ENCODE results near the gene KRTAP10-10. TPM values are rescaled to one million over a fixed set of nuclear protein-coding genes. Genes with fewer than 3 reads are reported as not detected.

KRTAP10-10 gene
- total RNA-seq, 1 donor from 2014 or later, result not detected

- DNase-seq (ENCODE audit: low read depth), result no peak
- FAIRE-seq, result no peak
- TF ChIP-seq, protein P1, sequence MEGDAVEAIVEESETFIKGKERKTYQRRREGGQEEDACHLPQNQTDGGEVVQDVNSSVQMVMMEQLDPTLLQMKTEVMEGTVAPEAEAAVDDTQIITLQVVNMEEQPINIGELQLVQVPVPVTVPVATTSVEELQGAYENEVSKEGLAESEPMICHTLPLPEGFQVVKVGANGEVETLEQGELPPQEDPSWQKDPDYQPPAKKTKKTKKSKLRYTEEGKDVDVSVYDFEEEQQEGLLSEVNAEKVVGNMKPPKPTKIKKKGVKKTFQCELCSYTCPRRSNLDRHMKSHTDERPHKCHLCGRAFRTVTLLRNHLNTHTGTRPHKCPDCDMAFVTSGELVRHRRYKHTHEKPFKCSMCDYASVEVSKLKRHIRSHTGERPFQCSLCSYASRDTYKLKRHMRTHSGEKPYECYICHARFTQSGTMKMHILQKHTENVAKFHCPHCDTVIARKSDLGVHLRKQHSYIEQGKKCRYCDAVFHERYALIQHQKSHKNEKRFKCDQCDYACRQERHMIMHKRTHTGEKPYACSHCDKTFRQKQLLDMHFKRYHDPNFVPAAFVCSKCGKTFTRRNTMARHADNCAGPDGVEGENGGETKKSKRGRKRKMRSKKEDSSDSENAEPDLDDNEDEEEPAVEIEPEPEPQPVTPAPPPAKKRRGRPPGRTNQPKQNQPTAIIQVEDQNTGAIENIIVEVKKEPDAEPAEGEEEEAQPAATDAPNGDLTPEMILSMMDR (IDR thresholded peaks at IDR 0.05; ENCODE audit: insufficient read depth, low read length, severe bottlenecking), result no peak
- H3K27me3 ChIP-seq (ENCODE audit: control insufficient read depth, insufficient read depth, low read length), result no peaks in the 10 kb centered on the region
- no peaks in the 10 kb centered on the region for H3K36me3 ChIP-seq (ENCODE audit: control insufficient read depth, insufficient read depth, low read length)
- H3K4me3 ChIP-seq (ENCODE audit: low read depth, low read length), result no peak overlapping the region
Observed at GRCh38 chr21:44614961-44615391, 22.2 kb upstream of the KRTAP10-10 start.

GRCh38 chr21:44615466-44615865 lies 21.7 kb upstream of the KRTAP10-10 start:
- TF ChIP-seq, protein P1 (IDR thresholded peaks at IDR 0.05; ENCODE audit: insufficient read depth, low read length, severe bottlenecking), result no peak
- no peak for DNase-seq (ENCODE audit: low read depth)
- Histone ChIP-seq H3K4me3 (ENCODE audit: low read depth, low read length) (no peak overlapping the region), H3K36me3 (ENCODE audit: control insufficient read depth, insufficient read depth, low read length) (no peaks in the 10 kb centered on the region), H3K27me3 (ENCODE audit: control insufficient read depth, insufficient read depth, low read length) (no peaks in the 10 kb centered on the region)
- FAIRE-seq, result no peak

DNA sequence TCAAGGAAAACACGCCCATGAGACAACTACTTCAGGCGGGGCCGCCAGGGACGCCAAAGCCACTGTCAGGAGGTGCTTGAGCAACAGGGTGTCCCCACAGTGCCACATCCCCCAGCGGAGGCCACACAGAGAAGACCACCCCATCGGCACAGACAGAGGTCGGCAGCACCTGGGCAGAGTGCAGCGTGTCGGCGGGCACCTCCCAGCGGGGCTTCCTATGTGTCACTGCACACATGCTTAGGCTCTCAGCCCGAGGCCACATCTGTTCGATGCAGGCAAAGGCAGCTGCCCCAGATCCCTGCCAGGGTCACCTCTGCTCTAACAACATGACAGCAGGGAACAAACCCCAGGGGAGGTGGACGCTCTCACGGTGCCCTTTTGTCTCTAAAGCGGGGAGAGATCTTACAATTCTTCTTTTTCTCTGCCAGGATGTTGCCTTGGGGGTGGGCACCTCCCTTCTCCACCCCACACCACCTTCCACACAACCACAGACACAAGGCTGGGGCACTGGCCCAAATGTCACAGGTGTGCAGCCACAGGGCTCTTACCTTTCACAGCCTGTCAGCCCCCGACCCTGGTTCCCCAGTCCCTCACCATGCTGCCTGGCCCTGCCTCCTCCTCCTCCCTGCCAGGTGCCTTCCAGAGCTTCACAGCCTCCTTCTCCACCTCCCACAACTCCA lies 21.1 kb upstream of the KRTAP10-10 start:
- FAIRE-seq, result no peak
- no peak overlapping the region for H3K4me3 ChIP-seq (ENCODE audit: low read depth, low read length)
- no peak for DNase-seq (ENCODE audit: low read depth)
- no peaks in the 10 kb centered on the region for H3K27me3 ChIP-seq (ENCODE audit: control insufficient read depth, insufficient read depth, low read length)
- H3K36me3 ChIP-seq (ENCODE audit: control insufficient read depth, insufficient read depth, low read length), result no peaks in the 10 kb centered on the region
- TF ChIP-seq, protein P1 (IDR thresholded peaks at IDR 0.05; ENCODE audit: insufficient read depth, low read length, severe bottlenecking), result no peak

DNA sequence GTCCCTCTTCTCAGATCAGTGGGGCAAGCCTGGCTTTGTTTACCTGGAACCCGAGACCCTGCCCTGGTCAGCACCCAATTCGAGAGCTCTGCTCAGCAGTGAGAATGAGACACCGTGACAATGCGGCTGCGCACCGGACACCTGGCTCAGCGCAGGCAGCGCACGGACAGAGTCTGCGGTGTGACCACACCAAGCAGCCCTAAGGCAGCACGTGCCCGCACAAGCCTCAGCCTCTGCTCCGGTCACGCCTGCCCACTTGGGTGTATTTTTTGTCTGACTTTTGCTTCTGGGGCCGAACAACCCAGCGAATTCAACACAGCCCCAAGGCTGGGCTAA lies 20.6 kb upstream of the KRTAP10-10 start:
- no peaks in the 10 kb centered on the region for H3K27me3 ChIP-seq (ENCODE audit: control insufficient read depth, insufficient read depth, low read length)

GRCh38 chr21:44617071-44617501 lies 20.1 kb upstream of the KRTAP10-10 start:
- DNase-seq (ENCODE audit: low read depth) (no peak), FAIRE-seq (no peak)
- H3K36me3 ChIP-seq (ENCODE audit: control insufficient read depth, insufficient read depth, low read length), result no peaks in the 10 kb centered on the region
- no peak overlapping the region for H3K4me3 ChIP-seq (ENCODE audit: low read depth, low read length)
- TF ChIP-seq, protein P1 (IDR thresholded peaks at IDR 0.05; ENCODE audit: insufficient read depth, low read length, severe bottlenecking), result no peak
- H3K27me3 ChIP-seq (ENCODE audit: control insufficient read depth, insufficient read depth, low read length), result no peaks in the 10 kb centered on the region

More for the DNA sequence above, 20.6 kb upstream of the KRTAP10-10 start:
- FAIRE-seq, result no peak
- TF ChIP-seq, protein P1 (IDR thresholded peaks at IDR 0.05; ENCODE audit: insufficient read depth, low read length, severe bottlenecking), result no peak
- DNase-seq (ENCODE audit: low read depth), result no peak
- no peak overlapping the region for H3K4me3 ChIP-seq (ENCODE audit: low read depth, low read length)
- no peaks in the 10 kb centered on the region for H3K36me3 ChIP-seq (ENCODE audit: control insufficient read depth, insufficient read depth, low read length)

DNA sequence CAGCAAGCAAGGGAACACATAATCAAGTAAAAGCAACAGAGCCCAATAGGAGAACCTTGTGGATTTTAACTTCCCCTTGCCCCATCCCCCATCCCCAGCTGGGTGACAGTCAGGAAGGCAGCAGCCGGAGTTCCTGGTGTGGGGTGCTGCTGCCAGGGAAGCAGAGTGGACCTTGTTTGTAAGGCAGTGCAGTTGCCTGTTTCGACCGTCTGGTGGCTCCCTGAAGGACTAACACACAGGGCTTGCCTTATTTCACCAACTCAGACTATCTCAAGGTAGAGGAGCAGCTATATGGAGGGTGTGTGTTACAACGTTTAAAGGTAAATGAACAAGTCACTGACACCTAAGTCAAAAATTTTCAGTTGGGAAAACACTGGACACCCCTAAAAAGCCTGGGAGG lies 18.7 kb upstream of the KRTAP10-10 start:
- DNase-seq (ENCODE audit: low read depth) (no peak), FAIRE-seq (no peak)
- H3K4me3 ChIP-seq (ENCODE audit: low read depth, low read length), result no peak overlapping the region
- H3K36me3 ChIP-seq (ENCODE audit: control insufficient read depth, insufficient read depth, low read length), result no peaks in the 10 kb centered on the region
- TF ChIP-seq, protein P1 (IDR thresholded peaks at IDR 0.05; ENCODE audit: insufficient read depth, low read length, severe bottlenecking), result no peak
- no peaks in the 10 kb centered on the region for H3K27me3 ChIP-seq (ENCODE audit: control insufficient read depth, insufficient read depth, low read length)

All from bronchial epithelial cell (primary cell).